ENCODE measurements around the gene SLC24A3.

- TF ChIP-seq CTCF (conservative IDR thresholded peaks at IDR 0.05; ENCODE audit: low read depth, low read length) (no peak), EZH2 (IDR thresholded peaks at IDR 0.05; ENCODE audit: borderline replicate concordance, low read depth, low read length, poor library complexity, severe bottlenecking) (no peak)
Measured at GRCh38 chr20:19603376-19603750, 390.9 kb downstream of the SLC24A3 start.
